ENCODE results near the gene MRPL10. TPM values are rescaled to one million over a fixed set of nuclear protein-coding genes. Genes with fewer than 3 reads are reported as not detected.

MRPL10 gene
- total RNA-seq, 2 experiments from 2014 or later, result 49.0 to 51.4 TPM

DNA sequence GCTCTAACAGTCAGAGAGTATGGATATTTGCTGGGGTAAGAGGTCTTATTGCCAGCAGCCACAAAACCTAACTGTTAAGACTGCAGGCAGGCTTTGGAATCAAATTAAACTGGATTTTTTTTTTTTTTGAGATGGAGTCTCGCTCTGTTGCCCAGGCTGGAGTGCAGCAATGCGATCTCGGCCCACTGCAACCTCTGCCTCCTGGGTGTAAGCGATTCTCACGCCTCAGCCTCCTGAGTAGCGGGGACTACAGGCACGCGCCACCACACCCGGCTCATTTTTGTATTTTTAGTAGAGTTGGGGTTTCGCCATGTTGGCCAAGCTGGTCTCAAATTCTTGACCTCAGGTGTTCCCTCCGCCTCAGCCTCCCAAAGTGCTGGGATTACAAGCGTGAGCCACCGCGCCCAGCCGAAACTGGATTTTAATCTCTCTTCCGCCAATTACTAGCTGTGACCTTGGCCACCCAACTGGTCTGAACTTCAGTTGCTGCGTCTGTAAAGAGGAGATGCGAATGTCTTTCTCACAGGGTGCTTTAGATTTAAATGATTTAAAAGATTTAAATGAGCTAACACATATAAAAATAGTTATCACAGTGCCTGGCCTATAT, 842 bp downstream of the MRPL10 start:
- Histone ChIP-seq H3K27ac (ENCODE audit: low read depth in 1 of 2, low read length in 2 of 2) (peak overlapping the region; percentile 78 to 90), H3K4me1 (ENCODE audit: insufficient read depth, low read length) (peaks cover 62% of the 10 kb centered on the region), H3K4me3 (ENCODE audit: low read length) (peak overlapping the region; percentile 92), H3K9me3 (ENCODE audit: control insufficient read depth in 1 of 2, insufficient read depth in 1 of 2, low read length in 2 of 2) (no peaks in the 10 kb centered on the region), H3K27me3 (ENCODE audit: control insufficient read depth in 1 of 2, insufficient read depth in 2 of 2, low read length in 2 of 2) (no peaks in the 10 kb centered on the region), H3K36me3 (ENCODE audit: insufficient read depth, low read length) (peaks cover 32% of the 10 kb centered on the region)
- intact Hi-C loops (cut with DNase I, micrococcal nuclease), result loop anchor here (1.0 to 10.0 kb wide), 4 partner anchors 64 to 274 kb away; partner anchors contain the start of genes CBX1 (in 1 of the 2), NFE2L1 (in 1 of the 2) and SNX11 (in 1 of the 2)
- peaks cover 44% of the 10 kb centered on the region for H3K36me3 Mint-ChIP-seq (ENCODE audit: low read depth)
- ChIA-PET POLR2A (interaction anchor here (0.9 to 2.5 kb wide), 9 partner anchors 8 to 181 kb away, joined by 3 to 53 read pairs (median 10); partner anchors contain the start of genes KPNB1, OSBPL7, PNPO and SCRN2), CTCF (interaction anchor here (0.6 to 2.3 kb wide), 6 partner anchors 9 to 901 kb away, joined by 3 to 20 read pairs (median 9); partner anchors contain the start of genes CDK5RAP3, OSBPL7 and SCRN2)
- H3K27me3 Mint-ChIP-seq, result no peaks in the 10 kb centered on the region
- peak overlapping the region; percentile 89 for H3K4me3 Mint-ChIP-seq
- TF ChIP-seq, protein P1, sequence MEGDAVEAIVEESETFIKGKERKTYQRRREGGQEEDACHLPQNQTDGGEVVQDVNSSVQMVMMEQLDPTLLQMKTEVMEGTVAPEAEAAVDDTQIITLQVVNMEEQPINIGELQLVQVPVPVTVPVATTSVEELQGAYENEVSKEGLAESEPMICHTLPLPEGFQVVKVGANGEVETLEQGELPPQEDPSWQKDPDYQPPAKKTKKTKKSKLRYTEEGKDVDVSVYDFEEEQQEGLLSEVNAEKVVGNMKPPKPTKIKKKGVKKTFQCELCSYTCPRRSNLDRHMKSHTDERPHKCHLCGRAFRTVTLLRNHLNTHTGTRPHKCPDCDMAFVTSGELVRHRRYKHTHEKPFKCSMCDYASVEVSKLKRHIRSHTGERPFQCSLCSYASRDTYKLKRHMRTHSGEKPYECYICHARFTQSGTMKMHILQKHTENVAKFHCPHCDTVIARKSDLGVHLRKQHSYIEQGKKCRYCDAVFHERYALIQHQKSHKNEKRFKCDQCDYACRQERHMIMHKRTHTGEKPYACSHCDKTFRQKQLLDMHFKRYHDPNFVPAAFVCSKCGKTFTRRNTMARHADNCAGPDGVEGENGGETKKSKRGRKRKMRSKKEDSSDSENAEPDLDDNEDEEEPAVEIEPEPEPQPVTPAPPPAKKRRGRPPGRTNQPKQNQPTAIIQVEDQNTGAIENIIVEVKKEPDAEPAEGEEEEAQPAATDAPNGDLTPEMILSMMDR (IDR thresholded peaks at IDR 0.05), result no peak
- ATAC-seq (ENCODE audit: poor library complexity) (no peak), DNase-seq (no peak)
- H3K4me1 Mint-ChIP-seq (ENCODE audit: low read depth), result peaks cover 53% of the 10 kb centered on the region
- H3K9me3 Mint-ChIP-seq, result no peaks in the 10 kb centered on the region
- peak overlapping the region; percentile 78 for H3K27ac Mint-ChIP-seq

DNA sequence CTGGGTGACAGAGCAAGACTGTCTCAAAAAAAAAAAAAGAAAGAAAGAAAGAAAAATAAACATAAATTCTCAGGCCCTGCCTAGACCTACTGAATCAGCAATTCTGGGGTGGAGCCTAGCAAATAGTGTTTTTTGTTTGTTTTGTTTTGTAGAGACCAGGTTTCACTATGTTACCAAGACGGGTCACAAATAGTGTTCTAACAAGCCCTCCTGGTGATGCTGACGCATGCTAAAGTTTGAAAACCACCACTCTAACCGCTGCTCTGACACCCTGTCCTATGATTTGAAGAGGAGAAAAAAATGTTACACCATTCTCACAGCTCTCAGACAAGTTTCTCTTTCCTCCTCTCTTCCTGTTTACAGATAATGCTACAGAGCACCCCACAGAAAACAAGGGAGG, 1.5 kb downstream of the MRPL10 start:
- intact Hi-C loops (cut with DNase I, micrococcal nuclease), result loop anchor here (2.0 to 10.0 kb wide), 3 partner anchors 65 to 275 kb away; partner anchors contain the start of genes CBX1 (in 1 of the 2) and SNX11 (in 1 of the 2)
- Histone ChIP-seq H3K27me3 (ENCODE audit: control insufficient read depth in 1 of 2, insufficient read depth in 2 of 2, low read length in 2 of 2) (no peaks in the 10 kb centered on the region), H3K4me3 (ENCODE audit: low read length) (peak overlapping the region; percentile 20), H3K4me1 (ENCODE audit: insufficient read depth, low read length) (peaks cover 56% of the 10 kb centered on the region), H3K9me3 (ENCODE audit: control insufficient read depth in 1 of 2, insufficient read depth in 1 of 2, low read length in 2 of 2) (no peaks in the 10 kb centered on the region), H3K36me3 (ENCODE audit: insufficient read depth, low read length) (peaks cover 36% of the 10 kb centered on the region), H3K27ac (ENCODE audit: low read depth in 1 of 2, low read length in 2 of 2) (peak overlapping the region; percentile 78 to 90)
- peaks cover 50% of the 10 kb centered on the region for H3K36me3 Mint-ChIP-seq (ENCODE audit: low read depth)
- POLR2A ChIA-PET, result interaction anchor here (1.0 to 2.5 kb wide), 5 partner anchors 8 to 141 kb away, joined by 3 to 53 read pairs (median 10); partner anchors contain the start of genes CDK5RAP3, OSBPL7, SCRN2 and SP2
- DNase-seq, result peak in 8 of 14 experiments; percentile 27 to 92 (median 38)
- TF ChIP-seq, protein P1 (IDR thresholded peaks at IDR 0.05), result no peak
- peaks cover 47% of the 10 kb centered on the region for H3K4me1 Mint-ChIP-seq (ENCODE audit: low read depth)
- H3K27me3 Mint-ChIP-seq, result no peaks in the 10 kb centered on the region
- peak overlapping the region; percentile 89 for H3K4me3 Mint-ChIP-seq
- CTCF ChIA-PET, result interaction anchor here (1.2 to 2.3 kb wide), 5 partner anchors 8 to 141 kb away, joined by 3 to 20 read pairs (median 9); partner anchors contain the start of genes CDK5RAP3, OSBPL7 and SCRN2
- no peaks in the 10 kb centered on the region for H3K9me3 Mint-ChIP-seq
- peak overlapping the region; percentile 78 for H3K27ac Mint-ChIP-seq
- ATAC-seq (ENCODE audit: poor library complexity), result peak; percentile 45

DNA sequence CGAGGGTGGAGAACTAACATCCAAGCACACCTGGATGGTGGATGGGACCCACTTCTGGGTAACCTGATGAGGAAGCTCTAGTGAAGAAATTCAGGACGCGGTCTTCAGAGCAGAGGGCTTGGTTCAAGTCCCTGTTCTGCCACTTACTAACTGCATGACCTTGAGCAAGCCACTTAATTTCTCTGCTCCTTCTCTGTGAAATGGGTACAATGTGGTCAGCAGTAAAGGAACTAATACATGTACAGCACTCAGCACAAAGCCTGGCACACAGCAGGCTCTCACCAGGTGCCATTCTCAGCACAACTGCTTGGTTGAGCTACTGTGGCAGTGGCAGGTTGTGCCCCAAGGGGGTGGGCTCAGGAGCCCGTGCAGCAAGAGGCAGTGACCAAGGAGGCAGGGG, 7.8 kb downstream of the MRPL10 start:
- H3K4me3 Mint-ChIP-seq, result peak overlapping the region; percentile 15
- ATAC-seq (ENCODE audit: poor library complexity) (no peak), DNase-seq (no peak)
- TF ChIP-seq, protein P1 (IDR thresholded peaks at IDR 0.05), result no peak
- H3K9me3 Mint-ChIP-seq, result no peaks in the 10 kb centered on the region
- Histone ChIP-seq H3K4me3 (ENCODE audit: low read length) (no peak overlapping the region), H3K4me1 (ENCODE audit: insufficient read depth, low read length) (peaks cover 39% of the 10 kb centered on the region), H3K9me3 (ENCODE audit: control insufficient read depth in 1 of 2, insufficient read depth in 1 of 2, low read length in 2 of 2) (no peaks in the 10 kb centered on the region), H3K27me3 (ENCODE audit: control insufficient read depth in 1 of 2, insufficient read depth in 2 of 2, low read length in 2 of 2) (no peaks in the 10 kb centered on the region), H3K36me3 (ENCODE audit: insufficient read depth, low read length) (peaks cover 62% of the 10 kb centered on the region), H3K27ac (ENCODE audit: low read depth in 1 of 2, low read length in 2 of 2) (no peak overlapping the region)
- H3K27me3 Mint-ChIP-seq, result no peaks in the 10 kb centered on the region
- ChIA-PET CTCF (interaction anchor here (1.9 kb wide), 1 partner anchor 19 kb away, joined by 7 read pairs; no protein-coding TSS in a partner anchor), POLR2A (no interaction called here)
- intact Hi-C loops (cut with DNase I, micrococcal nuclease), result no loop called here
- H3K36me3 Mint-ChIP-seq (ENCODE audit: low read depth), result peaks cover 83% of the 10 kb centered on the region
- H3K4me1 Mint-ChIP-seq (ENCODE audit: low read depth), result peaks cover 25% of the 10 kb centered on the region
- H3K27ac Mint-ChIP-seq, result no peak overlapping the region
